Measurements from ENCODE around the gene CACNA1C.

Gene CACNA1C

DNA sequence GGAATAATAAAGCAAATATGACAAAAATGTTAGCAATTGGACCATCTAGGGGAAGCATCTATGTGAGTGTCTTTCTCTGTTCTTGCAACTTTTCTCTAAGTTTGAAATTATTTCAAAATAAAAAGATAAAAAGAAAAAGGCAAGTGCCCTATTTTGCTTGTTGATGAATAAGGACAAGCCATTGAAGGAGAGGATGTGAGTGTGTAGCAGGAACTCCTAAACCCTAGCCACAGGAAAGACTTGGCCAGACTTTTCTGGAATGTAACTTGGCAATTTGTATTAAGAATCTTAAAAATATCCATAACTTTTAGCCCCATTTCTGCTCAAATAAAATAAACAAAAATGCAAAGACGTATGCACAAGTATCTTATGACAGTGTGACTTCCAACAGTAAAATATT, 279.4 kb downstream of the CACNA1C start:
- in situ Hi-C loops (cut with MboI; ENCODE audit: low sequenced_read_pairs): no loop called here

DNA sequence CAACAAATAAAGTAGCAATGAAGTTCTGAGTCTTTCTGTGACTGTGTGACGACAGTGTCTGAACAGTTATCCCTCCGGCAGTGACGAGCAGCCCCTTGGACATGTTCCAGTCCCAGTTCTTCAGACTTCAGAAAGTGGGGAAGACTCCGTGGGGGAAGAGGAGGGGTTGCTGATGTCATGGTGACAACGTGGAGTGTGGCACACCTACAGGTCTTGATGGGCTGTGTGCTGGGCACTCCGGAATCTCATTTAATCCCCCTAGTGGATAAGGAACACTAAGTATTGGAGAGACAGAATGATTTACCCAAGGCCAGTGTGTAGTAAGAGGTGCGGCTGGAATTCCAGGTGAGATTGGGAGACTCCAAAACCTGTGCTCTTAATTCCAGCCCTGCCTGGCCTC, 280.2 kb downstream of the CACNA1C start:
- in situ Hi-C loops (cut with MboI; ENCODE audit: low sequenced_read_pairs): no loop called here

DNA sequence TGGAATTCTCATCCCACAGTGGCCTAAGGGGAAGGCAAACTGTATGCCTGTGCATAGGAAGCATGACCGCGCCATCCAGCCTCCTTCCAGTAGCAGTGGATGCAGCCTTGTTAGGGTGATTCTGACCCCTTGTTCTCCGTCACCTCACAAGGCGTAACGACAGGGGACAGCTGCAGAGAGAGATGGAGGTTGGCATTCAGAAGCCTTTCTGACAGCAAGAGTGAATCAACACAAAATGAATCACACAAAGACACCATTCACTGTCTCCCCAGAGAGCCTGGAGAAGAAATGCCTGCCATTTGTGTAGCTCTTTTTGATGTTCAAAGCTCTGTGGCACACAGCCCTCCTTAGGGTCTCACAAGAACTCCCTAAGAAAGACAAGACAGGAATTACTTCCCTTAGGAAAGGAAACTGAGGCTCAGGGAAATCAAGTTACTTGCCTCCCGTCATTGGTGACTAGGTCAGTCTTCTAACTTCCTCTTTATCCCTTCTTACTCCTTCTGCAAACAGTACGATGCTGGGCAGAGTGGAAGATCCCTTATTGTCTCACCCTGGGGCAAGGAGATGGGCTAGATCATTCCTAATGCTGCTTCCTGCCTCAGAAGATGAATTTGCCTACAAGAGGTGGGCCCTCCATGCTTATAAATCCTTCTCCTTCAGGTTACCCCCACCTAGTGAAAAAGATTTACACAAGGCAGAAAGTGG, 280.9 kb downstream of the CACNA1C start:
- in situ Hi-C loops (cut with MboI; ENCODE audit: low sequenced_read_pairs): no loop called here

DNA sequence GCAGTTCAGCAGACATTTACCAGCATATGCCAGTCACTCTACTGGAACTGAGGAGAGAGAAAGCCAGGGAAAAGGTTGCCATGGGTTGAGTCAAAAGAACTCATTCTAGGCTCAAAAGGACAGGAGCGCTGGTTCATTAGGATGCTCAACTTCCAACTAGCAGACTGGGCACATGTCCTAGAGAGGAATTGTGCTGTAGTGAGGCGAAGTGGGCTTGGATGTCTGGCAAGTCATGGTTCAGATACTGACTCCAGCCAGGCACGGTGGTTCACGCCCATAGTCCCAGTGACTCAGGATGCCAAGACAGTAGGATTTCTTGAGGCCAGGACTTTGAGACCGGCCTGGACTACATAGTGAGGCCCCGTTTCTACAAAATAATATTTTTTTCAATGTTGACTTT, 281.5 kb downstream of the CACNA1C start:
- in situ Hi-C loops (cut with MboI; ENCODE audit: low sequenced_read_pairs): no loop called here

DNA sequence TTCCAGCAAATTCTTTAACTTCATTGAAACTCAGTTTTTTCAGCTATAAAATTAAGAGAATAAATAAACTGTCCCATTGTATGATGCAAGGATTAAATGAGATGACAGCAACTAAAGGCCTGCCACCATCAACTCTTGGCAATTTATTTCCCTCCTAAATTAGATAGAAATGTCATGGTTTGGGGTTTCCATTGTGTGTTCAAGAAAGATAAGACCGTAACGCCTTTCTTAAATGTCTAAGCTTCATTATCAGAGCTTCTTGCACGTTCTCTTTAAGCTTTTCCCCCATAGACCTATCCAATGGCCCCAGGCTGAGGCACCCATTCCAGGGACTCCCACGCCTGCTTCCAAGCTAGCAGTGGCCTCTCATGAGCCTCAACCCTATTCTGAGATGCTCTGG, 281.9 kb downstream of the CACNA1C start:
- in situ Hi-C loops (cut with MboI; ENCODE audit: low sequenced_read_pairs): no loop called here

DNA sequence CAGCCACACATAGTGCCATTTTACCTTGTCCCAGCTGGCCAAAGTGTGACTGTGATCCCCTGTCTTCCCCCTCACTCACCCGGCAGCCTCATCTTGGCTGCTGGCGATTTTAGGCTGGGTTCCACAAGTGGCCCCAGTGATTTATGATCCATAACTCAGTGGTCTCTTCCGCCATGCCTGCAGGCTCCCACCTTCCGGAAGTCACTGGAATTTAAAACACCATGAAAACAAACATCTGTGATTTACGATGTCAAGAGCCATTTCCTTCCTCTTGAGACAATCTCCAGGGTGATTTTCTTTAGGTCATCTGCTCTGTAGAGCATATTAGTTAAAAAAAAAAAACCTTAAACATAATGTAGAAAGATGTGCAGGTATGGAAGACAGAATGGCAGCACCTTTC, 282.3 kb downstream of the CACNA1C start:
- in situ Hi-C loops (cut with MboI; ENCODE audit: low sequenced_read_pairs): no loop called here

DNA sequence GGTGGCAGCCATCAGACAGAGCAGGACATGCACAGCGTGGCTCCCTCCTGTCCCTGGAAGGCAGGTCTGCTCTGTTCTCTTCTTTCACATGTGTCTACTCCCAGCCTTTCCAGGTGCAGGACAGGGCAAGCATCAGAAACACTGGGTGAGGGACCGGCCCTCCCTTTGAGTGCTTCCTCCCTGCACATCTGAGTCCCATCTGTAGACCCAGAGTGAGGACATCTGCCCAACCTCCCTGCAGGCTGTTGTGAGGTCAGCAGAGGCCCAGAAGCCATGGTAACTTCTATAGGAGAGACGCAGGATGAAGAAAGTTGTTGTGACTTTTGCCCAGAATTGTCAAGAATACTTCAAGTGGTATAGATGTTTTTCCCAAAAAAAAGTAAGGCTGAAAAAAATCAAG, 282.7 kb downstream of the CACNA1C start:
- in situ Hi-C loops (cut with MboI; ENCODE audit: low sequenced_read_pairs): no loop called here

DNA sequence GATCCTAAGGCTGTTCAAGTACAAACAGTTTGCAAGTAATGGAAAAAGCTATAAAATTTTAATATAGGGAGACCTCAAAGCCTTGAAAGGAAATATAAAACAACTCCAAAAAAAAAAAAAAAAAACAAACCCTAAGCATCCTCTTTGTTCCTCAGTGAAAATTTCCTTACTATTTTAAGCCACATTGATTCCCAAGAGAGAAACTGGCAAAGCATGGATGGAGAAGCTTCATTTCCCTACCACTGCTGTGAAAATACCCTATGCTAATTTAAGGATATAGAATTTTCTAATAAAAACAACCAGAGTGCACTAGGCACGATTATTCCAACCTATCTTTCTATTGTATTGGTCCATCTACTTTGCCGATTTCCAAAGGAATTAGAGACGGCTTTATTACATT, 283.1 kb downstream of the CACNA1C start:
- in situ Hi-C loops (cut with MboI; ENCODE audit: low sequenced_read_pairs): no loop called here

DNA sequence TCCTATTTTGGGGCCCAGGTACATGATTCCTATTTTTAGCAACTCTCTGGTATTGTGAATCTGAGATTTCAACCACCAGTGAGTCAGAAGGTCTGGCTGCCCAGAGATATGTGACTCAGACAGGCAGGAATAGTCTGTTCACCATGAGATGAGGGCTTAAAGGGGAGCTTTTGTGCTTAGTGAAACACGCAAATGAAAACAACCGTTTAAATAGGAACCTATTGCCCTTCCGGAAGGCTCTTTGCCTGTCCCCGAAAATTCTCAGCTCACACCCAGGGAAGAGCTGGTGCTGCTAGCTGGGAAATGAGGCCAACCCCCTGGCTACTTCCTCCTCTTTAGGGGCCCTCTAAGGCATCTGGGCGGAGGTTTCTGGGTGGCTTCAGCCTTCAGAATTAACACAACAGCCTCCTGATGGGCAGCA, 283.6 kb downstream of the CACNA1C start:
- in situ Hi-C loops (cut with MboI; ENCODE audit: low sequenced_read_pairs): no loop called here

DNA sequence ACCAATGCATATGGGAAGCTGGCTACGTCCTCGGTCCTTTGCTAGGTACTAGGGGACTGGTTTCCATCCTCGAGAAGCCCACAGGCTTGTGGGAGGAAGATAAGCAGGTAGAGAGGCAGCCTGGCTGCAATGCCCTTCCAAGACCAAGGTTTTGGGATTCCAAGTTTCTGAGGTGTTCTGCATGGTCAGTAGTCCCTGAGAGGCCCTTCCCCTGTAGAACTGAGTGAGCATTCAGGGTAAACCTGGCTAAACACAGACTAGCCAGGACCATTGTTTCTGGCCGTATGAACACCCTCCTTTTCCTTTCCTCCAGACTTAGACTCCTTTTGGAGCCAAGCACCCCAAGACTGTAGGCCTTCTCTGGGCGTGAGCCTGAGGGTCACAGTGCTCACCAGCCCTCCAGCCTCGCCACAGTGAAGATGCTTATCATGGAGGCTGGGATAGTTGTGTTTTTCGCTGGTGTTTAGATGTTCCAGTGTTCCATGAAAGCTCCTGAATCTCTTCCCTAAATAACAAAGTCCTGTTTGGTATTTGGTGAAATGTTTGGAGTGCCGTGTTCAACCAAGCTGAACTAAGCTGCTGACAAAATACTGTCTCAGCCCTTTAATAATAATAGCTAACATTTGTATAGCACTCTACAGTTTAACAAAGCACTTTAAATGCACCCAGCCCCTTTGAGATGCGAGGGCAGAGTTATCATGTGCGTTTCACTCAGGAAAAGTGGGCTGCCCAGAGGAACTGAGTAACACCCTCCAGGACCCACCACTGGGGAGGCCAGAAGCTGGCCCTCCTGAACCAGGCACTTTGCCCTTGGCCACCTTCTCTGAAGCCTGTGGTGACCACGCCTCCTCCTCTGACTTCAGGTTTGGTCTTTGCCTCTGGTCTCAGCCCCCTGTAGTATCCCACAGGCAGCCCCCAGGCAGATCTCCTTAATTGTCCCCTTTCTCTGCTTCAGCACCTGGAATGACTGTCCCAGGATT, 284.5 kb downstream of the CACNA1C start:
- in situ Hi-C loops (cut with MboI; ENCODE audit: low sequenced_read_pairs): no loop called here

DNA sequence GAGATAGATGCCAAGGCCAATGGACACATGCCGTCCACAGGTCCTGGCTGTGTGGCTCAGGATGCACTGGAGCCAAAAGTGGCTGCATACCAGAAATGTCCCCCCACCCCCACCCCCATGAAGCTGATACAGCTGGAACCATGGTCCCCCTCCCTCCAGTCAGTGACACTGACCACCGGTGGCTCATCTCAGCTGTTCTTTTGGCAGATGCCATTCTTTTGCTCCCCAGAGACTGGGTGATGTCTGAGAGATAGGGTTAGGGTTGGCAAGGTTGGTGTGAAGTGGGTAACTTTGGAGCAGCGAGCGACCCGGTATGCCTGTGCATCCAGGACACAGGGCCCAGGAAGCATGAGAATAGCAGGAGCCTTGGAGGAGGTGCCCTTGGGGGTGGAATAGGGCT, 285.6 kb downstream of the CACNA1C start:
- in situ Hi-C loops (cut with MboI; ENCODE audit: low sequenced_read_pairs): no loop called here

DNA sequence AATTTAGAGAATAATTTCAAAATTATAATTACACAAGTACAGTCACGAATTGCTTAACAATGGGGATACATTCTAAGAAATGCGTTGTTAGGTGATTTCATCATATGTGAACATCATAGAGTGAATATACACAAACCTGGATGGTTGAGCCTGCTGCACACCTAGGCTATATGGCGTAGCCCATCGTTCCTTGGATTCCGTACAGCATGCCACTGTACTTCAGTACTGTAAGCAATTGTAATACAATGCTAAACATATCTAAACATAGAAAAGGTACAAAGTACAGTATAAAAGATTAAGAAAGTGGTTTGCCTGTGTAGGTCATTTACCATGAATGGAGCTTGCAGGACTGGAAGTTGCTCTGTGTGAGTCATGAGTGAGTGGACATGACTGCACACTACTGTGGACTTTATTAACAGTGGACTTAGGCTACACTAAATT, 286.2 kb downstream of the CACNA1C start:
- in situ Hi-C loops (cut with MboI; ENCODE audit: low sequenced_read_pairs): no loop called here

DNA sequence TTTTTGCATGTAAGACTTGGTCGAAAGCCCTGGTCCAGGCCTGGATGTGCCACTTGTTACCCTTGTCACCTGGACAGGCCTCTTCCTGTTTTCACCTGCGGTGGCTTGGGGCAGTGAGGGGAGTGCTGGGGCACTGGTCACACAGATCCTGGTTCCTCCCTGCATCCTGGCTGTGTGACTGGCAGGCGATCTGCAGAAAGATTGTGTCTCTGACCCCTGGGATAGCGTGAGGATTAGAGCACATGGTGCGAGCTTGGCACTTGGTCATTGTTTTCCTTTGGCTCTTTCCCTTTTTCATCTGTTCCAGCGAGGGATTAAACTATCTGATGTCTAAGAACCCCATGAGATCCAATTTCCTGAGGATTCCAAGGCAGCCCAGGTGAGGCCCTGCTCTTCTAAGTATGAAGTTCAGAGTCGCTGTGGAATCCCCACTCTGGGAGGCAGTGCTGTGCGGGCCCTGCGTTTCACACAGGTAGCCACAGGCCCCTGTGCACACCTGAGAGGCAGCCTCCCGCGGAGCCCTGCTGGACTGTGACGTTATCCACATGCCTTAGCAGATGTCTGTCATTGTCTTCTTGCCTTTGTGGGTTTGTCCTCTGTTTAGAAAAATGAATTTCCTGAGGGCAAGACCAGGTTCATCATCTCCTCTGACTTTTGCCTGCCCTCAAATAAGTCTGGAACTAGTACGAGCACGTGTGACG, 288.4 kb downstream of the CACNA1C start:
- in situ Hi-C loops (cut with MboI; ENCODE audit: low sequenced_read_pairs): no loop called here

DNA sequence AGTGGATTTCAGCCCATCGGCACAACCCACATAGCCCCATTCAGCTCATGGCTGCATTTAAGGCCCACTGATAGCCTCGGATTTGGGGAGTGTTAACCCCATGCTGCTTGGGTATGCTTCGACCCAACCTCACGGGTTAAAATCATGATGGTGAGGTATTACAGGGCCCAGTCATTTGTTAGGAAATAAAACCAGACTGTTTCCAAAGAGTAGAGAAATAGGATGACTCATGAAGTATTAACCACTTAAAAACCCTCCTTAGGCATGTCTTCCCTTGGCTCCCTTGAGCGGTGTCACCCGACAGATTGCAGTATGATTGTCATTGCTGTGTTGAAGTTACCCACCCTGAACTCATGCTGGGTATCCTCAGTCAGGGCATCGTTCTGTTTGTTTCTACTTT, 289.1 kb downstream of the CACNA1C start:
- in situ Hi-C loops (cut with MboI; ENCODE audit: low sequenced_read_pairs): no loop called here

DNA sequence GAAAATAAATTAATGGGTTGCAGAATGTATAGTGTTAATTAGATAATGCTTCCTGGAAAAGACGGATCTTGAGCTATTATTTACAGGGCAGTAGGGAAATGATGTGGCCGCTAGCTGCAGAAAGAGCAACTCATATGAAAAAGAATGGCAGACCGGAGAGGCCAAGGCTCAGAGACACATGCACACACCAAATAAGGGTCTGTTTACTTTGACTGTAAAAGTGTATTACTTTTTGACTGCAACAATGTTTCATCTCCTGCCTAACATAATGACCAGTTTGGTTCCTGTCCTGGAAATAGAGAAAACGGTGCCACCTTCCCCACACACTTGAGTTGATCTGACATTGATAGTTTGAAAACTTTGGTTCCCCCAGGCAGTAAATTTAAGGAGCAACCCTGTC, 290.9 kb downstream of the CACNA1C start:
- in situ Hi-C loops (cut with MboI; ENCODE audit: low sequenced_read_pairs): no loop called here

DNA sequence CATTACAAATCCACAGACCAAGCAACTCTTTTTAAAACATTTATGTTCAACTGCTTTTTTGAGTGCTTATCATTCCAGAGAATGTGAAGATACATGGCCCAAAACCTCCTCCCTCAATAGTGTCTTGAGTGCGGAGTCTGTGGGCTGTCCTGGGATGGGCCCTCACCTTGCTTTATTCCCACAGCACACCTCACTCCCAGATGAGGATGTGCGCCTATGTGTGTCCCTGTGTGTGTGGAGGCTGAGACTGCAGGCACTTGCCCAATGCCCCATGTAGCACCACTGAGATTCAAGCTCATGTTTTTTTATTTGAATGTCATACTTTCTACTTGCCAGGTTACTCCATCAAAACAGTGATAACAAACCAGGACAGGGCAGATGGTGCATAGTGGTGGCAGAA, 291.7 kb downstream of the CACNA1C start:
- in situ Hi-C loops (cut with MboI; ENCODE audit: low sequenced_read_pairs): no loop called here

DNA sequence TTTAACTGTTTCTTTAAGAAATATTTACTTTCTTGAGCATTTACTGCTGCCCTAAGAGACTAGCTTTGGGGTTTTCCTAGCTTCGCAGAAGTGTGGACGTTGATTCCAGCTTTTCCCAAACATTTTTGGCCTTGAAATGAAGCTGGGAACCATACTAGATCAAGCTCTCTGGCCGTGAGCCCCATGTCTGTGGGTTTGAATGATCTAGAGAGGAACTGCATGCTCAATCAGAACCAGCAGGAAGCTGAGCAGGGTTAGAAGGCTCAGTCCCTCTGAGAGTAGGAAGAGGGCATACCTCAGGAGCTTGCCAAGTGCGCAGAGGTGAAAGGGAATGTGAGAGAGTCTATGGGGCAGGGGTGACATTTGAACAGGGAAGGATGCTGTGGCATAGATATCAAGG, 292.1 kb downstream of the CACNA1C start:
- in situ Hi-C loops (cut with MboI; ENCODE audit: low sequenced_read_pairs): no loop called here

DNA sequence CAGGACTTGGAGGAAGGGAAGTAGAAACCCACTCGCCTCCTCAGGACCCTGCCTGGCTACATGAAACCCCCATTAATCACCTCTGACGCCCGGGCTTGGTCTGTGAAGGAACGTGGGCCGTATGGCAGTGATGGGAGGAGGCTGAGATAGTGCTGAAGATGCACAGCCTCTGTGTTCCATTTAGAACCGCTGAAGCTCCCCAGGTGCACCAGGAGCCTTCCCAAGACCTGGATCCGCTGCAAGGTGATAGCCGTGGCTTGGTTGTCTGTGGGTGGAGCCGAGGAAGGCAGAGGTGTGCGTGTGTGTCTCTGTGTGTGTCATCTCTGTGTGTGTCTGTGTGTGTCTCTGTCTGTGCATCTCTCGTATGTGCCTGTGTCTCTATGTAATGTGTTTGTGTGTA, 293.1 kb downstream of the CACNA1C start:
- in situ Hi-C loops (cut with MboI; ENCODE audit: low sequenced_read_pairs): no loop called here

DNA sequence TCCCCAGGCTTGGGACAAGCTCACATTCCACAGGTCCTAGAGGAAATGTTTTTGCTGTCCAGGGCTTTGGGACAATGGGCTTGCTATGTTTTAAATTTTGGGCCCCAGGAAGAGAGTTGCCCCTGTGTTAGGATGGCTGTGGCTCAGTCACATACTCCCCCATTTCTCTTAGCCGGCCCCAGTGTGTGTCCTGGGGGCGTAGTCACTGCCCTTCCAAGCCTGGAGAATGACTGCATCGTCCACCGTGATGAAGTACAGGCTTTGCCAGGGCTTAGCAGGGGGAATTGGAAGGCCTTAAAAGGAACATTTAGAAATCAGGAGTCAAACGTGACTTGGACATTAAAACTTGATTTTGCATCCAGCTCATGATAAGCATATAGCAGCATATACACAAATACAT, 293.6 kb downstream of the CACNA1C start:
- in situ Hi-C loops (cut with MboI; ENCODE audit: low sequenced_read_pairs): no loop called here

DNA sequence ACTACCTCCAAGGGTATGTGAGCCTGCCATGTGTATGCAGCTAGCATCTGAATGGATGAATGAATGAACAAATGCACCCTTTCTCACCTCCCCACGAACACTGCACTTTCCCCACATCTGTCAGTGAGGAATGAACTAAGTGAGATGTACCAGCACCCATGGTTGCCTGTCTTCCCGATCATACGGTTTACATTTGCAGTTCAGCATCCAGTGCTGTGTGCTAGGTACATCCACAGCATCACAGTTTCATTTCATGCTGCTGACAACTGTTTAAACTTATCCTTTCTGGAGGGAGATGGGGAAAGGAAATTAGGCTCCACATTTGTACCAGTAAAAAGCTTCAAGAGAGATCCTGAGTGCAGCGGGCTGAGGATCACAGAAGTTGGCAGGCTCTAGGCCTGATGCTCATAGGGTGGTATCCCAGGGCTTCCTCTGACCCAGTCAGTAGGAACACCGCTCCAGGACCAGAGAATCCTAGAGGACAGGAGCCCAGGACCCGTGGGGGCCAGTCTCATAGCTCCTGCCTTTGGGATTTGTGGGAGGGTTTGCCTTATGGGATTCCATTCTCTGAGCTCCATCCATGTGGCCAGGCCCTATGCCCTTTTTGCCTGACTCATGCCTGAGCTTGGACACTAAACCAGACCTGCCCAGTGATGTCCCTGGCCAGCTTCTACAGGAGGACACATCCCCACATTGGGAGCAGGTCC, 294.5 kb downstream of the CACNA1C start:
- in situ Hi-C loops (cut with MboI; ENCODE audit: low sequenced_read_pairs): no loop called here

Measured in HL-60/S4 treated with retinoic acid at 250 ng/mL for 4 days and 3 days (cell line).